ENCODE data around the gene ERC2.

ERC2 gene

DNA sequence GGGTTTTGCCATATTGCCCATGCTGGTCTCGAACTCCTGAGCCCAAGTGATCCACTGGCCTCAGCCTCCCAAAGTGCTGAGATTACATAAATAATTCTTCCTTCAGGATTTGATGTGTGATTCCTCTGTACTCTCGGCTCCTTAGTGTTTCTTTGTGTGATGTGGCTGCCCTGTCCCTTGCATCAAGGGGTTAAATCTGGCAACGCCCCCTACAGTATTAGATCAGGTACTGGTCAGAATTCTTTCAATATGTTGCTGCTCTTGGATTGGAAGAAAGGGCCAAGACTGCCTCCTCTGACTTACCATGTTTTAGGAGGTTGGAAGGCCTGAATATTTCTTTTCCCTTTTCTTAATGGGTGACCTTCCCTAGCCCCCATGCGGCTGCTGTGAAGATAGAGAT is 590.6 kb downstream of the ERC2 start:
- TF ChIP-seq EGR1 (IDR thresholded peaks at IDR 0.05), result no peak
- no peak for TF ChIP-seq FOXM1 (IDR thresholded peaks at IDR 0.05; ENCODE audit: borderline replicate concordance, low read depth)
- no peak for TF ChIP-seq USF1 (IDR thresholded peaks at IDR 0.05)
- no peak for TF ChIP-seq REST (IDR thresholded peaks at IDR 0.05; ENCODE audit: low read depth)
- no peak for TF ChIP-seq YY1 (IDR thresholded peaks at IDR 0.05; ENCODE audit: low read depth)
- no peak for TF ChIP-seq TEAD4 (IDR thresholded peaks at IDR 0.05)
- TF ChIP-seq RAD21 (IDR thresholded peaks at IDR 0.05; ENCODE audit: low read depth), result no peak
- TF ChIP-seq, protein P1, sequence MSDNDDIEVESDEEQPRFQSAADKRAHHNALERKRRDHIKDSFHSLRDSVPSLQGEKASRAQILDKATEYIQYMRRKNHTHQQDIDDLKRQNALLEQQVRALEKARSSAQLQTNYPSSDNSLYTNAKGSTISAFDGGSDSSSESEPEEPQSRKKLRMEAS (IDR thresholded peaks at IDR 0.05), result no peak
- no peak for TF ChIP-seq EP300 (IDR thresholded peaks at IDR 0.05; ENCODE audit: borderline replicate concordance)
- TF ChIP-seq CEBPB (IDR thresholded peaks at IDR 0.05), result no peak

DNA sequence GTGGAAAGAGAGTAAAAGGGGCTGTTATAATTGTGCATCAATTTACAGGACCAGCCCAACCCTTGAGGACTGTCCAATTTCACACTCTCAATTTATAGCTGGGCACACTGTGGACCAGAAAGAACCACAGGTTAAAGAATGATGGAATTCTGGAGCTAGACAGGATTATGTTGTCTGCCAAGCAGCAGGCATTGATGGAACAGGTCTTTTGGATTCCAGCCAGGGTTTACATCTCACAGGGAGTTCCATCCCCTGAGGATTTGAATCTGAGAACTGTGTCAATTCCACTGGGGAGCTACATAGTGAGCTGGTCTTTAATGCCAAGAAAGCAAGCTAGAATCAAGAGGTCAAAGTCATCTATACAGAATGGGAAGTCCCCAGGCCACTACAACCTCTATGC is 591.7 kb downstream of the ERC2 start:
- TF ChIP-seq TEAD4 (IDR thresholded peaks at IDR 0.05) (no peak), RAD21 (IDR thresholded peaks at IDR 0.05; ENCODE audit: low read depth) (no peak), EGR1 (IDR thresholded peaks at IDR 0.05) (no peak), YY1 (IDR thresholded peaks at IDR 0.05; ENCODE audit: low read depth) (no peak), CEBPB (IDR thresholded peaks at IDR 0.05) (no peak), CREB1 (IDR thresholded peaks at IDR 0.05; ENCODE audit: low read depth) (no peak), NFIC (IDR thresholded peaks at IDR 0.05) (no peak), FOXM1 (IDR thresholded peaks at IDR 0.05; ENCODE audit: borderline replicate concordance, low read depth) (no peak), REST (IDR thresholded peaks at IDR 0.05; ENCODE audit: low read depth) (no peak), TAF1 (IDR thresholded peaks at IDR 0.05; ENCODE audit: low read depth) (no peak), EP300 (IDR thresholded peaks at IDR 0.05; ENCODE audit: borderline replicate concordance) (no peak), ZBTB7A (IDR thresholded peaks at IDR 0.05; ENCODE audit: low read depth) (no peak), USF1 (IDR thresholded peaks at IDR 0.05) (no peak), TCF12 (IDR thresholded peaks at IDR 0.05; ENCODE audit: low read depth) (no peak)
- TF ChIP-seq, protein P1 (IDR thresholded peaks at IDR 0.05), result no peak

GRCh38 chr3:55875113-55875512 is 593.2 kb downstream of the ERC2 start:
- TF ChIP-seq RAD21 (IDR thresholded peaks at IDR 0.05; ENCODE audit: low read depth) (no peak), REST (IDR thresholded peaks at IDR 0.05; ENCODE audit: low read depth) (no peak), TEAD4 (IDR thresholded peaks at IDR 0.05) (no peak)
- TF ChIP-seq, protein P1 (IDR thresholded peaks at IDR 0.05), result no peak

- no peak for TF ChIP-seq YY1 (IDR thresholded peaks at IDR 0.05; ENCODE audit: low read depth)
- TF ChIP-seq EP300 (IDR thresholded peaks at IDR 0.05; ENCODE audit: borderline replicate concordance), result no peak
- TF ChIP-seq TAF1 (IDR thresholded peaks at IDR 0.05; ENCODE audit: low read depth), result no peak
- no peak for TF ChIP-seq FOXM1 (IDR thresholded peaks at IDR 0.05; ENCODE audit: borderline replicate concordance, low read depth)
- no peak for TF ChIP-seq TEAD4 (IDR thresholded peaks at IDR 0.05)
- no peak for TF ChIP-seq REST (IDR thresholded peaks at IDR 0.05; ENCODE audit: low read depth)
- no peak for TF ChIP-seq CREB1 (IDR thresholded peaks at IDR 0.05; ENCODE audit: low read depth)
- TF ChIP-seq TCF12 (IDR thresholded peaks at IDR 0.05; ENCODE audit: low read depth), result no peak
- no peak for TF ChIP-seq RAD21 (IDR thresholded peaks at IDR 0.05; ENCODE audit: low read depth)
- no peak for TF ChIP-seq ZBTB7A (IDR thresholded peaks at IDR 0.05; ENCODE audit: low read depth)
- TF ChIP-seq USF1 (IDR thresholded peaks at IDR 0.05), result no peak
- TF ChIP-seq EGR1 (IDR thresholded peaks at IDR 0.05), result no peak
- TF ChIP-seq, protein P1 (IDR thresholded peaks at IDR 0.05), result no peak
- no peak for TF ChIP-seq NFIC (IDR thresholded peaks at IDR 0.05)
- TF ChIP-seq CEBPB (IDR thresholded peaks at IDR 0.05), result no peak
These were observed 594.6 kb downstream of the ERC2 start for GRCh38 chr3:55873523-55874254.

Data from Ishikawa (cell line).